ENCODE results near the gene CEL.
"Not testable (repeated sequence)": the region's sequence is repeated elsewhere in the genome, so short reads cannot be mapped to it uniquely, and the experiment has no call there.

The CEL gene

DNA sequence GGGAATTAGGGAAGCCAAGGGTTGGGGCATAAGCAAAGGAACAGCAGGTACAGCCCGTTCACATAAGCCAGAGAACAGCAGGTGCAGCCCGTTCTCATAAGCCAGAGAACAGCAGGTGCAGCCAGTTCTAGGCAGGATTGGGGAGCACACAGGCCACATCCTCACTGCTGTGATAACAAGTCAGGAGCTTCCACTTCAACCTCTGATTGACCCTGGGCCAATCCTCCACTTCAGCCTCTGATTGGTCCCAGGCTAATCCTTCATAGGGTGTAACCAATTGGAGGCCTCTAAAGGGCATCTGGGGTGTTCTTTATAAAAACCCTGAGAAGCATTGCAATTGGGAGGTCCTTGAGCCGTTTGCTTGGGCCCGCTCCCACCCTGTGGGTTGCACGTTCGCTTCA lies 27.5 kb downstream of the CEL start:
- Histone ChIP-seq H3K27me3 (ENCODE audit: control insufficient read depth, insufficient read depth, low read length) (no peaks in the 10 kb centered on the region), H3K9ac (ENCODE audit: low read length) (no peak overlapping the region), H3K9me3 (ENCODE audit: control insufficient read depth, low read depth, low read length) (no peaks in the 10 kb centered on the region), H3K36me3 (ENCODE audit: control insufficient read depth, low read depth, low read length) (no peaks in the 10 kb centered on the region), H3K27ac (ENCODE audit: low read length) (no peak overlapping the region), H3K4me3 (ENCODE audit: low read length) (no peak overlapping the region), H3K4me1 (ENCODE audit: control insufficient read depth, low read depth, low read length) (no peaks in the 10 kb centered on the region)

DNA sequence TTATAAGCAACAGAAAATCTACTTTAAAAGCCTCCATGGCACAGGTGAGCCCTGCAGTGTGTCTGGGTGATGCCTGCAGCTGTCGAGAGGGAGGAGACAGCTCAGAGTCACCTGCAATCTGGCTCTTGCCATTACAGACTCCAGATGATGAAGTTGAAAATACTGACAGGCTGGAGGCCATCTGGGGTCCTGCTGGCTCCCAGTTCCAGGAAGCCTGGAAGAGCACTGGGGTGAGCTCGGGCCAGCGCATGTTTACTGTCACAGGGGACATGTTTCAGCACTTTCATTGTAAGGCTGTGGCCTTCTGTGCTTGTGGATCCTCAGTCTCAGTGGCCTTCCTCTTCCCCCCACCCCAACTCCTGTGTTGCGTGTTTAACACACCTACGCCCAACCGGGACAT lies 28.4 kb downstream of the CEL start:
- H3K9me3 ChIP-seq (ENCODE audit: control insufficient read depth, low read depth, low read length): peaks cover 3% of the 10 kb centered on the region
- H3K27me3 ChIP-seq (ENCODE audit: control insufficient read depth, insufficient read depth, low read length): no peaks in the 10 kb centered on the region
- H3K27ac ChIP-seq (ENCODE audit: low read length): no peak overlapping the region
- H3K9ac ChIP-seq (ENCODE audit: low read length): no peak overlapping the region
- H3K4me1 ChIP-seq (ENCODE audit: control insufficient read depth, low read depth, low read length): no peaks in the 10 kb centered on the region
- no peaks in the 10 kb centered on the region for H3K36me3 ChIP-seq (ENCODE audit: control insufficient read depth, low read depth, low read length)
- H3K4me3 ChIP-seq (ENCODE audit: low read length): no peak overlapping the region

DNA sequence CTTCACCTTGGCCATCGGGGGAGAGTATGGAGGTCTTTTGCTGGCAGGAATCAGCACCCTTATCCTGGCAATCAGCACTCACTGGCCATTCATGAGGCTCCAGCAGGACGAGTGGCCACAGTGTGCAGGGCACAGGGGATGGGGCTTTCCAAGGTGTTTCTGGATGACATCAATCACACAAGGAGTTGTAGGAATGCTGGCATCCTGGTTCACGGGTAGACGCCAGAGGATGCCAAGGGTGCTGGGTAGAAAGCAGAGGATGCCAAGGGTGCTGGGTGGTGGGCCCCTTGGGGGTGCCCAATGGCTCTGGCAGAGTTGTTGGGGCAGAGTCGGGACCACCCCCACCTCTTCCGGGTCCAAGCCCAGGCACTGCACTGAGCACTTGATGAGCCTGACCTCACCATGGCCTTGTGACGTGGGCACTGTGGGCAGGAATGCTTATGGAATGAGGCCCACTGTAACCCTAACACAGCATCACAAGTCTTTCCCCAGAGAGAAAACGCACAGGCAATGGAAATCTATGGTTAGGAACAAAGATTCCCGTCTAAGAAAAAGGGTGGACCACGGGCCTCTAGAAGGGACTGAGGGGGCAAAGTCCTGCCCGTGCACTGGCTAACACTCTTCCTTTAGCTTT lies 29.1 kb downstream of the CEL start:
- no peaks in the 10 kb centered on the region for H3K36me3 ChIP-seq (ENCODE audit: control insufficient read depth, low read depth, low read length)

DNA sequence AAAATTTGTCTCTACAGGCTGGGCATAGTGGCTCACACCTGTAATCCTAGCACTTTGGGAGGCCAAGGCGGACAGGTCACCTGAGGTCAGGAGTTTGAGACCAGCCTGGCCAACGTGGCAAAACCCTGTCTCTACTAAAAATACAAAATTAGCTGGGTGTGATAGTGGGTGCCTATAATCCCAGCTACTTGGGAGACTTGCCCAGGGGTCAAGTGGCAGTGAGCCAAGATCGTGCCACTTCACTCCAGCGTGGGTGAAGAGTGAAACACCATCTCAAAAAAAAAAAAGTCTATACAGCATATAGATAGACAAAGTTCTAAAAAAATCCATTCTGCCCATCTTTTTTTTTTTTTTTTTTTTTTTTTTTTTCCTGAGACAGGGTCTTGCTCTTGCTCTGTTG lies 32.6 kb downstream of the CEL start:
- H3K36me3 ChIP-seq (ENCODE audit: control insufficient read depth, low read depth, low read length); H3K27ac ChIP-seq (ENCODE audit: low read length); H3K4me1 ChIP-seq (ENCODE audit: control insufficient read depth, low read depth, low read length); H3K9ac ChIP-seq (ENCODE audit: low read length); H3K4me3 ChIP-seq (ENCODE audit: low read length); H3K27me3 ChIP-seq (ENCODE audit: control insufficient read depth, insufficient read depth, low read length); H3K9me3 ChIP-seq (ENCODE audit: control insufficient read depth, low read depth, low read length): not testable (repeated sequence)

More for the DNA sequence above, 29.1 kb downstream of the CEL start:
- Histone ChIP-seq H3K9ac (ENCODE audit: low read length) (no peak overlapping the region), H3K27me3 (ENCODE audit: control insufficient read depth, insufficient read depth, low read length) (no peaks in the 10 kb centered on the region), H3K9me3 (ENCODE audit: control insufficient read depth, low read depth, low read length) (peaks cover 6% of the 10 kb centered on the region), H3K4me3 (ENCODE audit: low read length) (no peak overlapping the region), H3K27ac (ENCODE audit: low read length) (no peak overlapping the region), H3K4me1 (ENCODE audit: control insufficient read depth, low read depth, low read length) (no peaks in the 10 kb centered on the region)

DNA sequence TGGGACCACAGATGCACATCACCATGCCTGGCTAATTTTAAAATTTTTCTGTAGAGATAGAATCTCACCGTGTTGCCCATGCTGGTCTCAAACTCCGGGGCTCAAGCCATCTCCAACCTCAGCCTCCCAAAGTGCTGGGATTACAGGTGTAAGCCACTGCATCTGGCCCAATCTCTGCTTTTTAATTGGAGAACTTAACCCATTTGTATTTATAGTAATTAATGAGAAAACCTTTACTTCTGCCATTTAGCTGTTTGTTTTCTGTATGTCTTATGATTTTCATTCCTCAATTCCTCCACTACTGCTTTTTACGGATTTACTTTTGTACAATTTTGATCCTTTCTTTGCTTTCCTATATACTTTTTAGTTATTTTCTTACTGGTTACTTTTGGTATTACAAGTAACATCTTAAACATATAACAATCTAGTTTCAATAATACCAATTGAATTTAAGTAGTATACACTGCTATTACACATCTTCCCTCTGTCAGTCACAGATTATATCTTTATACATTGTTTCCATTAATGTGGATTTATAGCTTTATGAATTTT lies 33.1 kb downstream of the CEL start:
- Histone ChIP-seq H3K4me1 (ENCODE audit: control insufficient read depth, low read depth, low read length) (no peaks in the 10 kb centered on the region), H3K27me3 (ENCODE audit: control insufficient read depth, insufficient read depth, low read length) (no peaks in the 10 kb centered on the region), H3K36me3 (ENCODE audit: control insufficient read depth, low read depth, low read length) (peaks cover 9% of the 10 kb centered on the region), H3K27ac (ENCODE audit: low read length) (no peak overlapping the region), H3K9me3 (ENCODE audit: control insufficient read depth, low read depth, low read length) (peaks cover 6% of the 10 kb centered on the region), H3K9ac (ENCODE audit: low read length) (no peak overlapping the region), H3K4me3 (ENCODE audit: low read length) (no peak overlapping the region)

DNA sequence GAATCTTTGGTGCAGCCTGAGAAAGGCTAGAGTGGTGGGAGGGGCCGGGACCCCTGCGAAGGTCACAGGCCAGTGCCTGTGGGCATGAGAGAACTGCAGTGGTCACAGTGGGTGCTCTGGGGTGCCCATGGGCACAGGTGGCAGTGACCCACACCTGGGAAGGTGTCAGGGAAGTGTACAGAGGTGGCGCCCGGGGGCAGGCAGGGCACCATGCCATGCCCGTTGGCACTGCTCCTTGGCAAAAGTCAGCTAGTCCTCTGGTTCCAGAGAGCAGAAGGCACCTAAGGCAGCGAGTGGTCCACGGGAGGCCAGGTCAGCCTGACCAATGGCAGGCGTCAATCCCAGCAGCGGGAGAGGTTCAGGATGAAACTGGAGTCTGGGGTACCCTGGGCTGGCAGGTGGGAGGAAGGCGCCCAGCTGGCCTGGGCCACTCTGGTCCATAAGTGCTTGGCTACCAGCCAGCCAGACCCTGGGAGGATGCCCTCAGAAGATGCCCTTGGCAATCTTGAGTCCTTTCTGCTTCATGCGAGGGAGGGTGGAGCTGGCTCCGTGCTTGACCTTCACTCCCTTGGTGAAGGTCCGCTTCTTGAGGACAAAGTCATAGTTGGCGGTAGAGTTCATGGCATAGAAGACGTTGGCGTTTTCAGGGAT lies 36.4 kb downstream of the CEL start:
- Histone ChIP-seq H3K36me3 (ENCODE audit: control insufficient read depth, low read depth, low read length) (peaks cover 24% of the 10 kb centered on the region), H3K9ac (ENCODE audit: low read length) (no peak overlapping the region), H3K9me3 (ENCODE audit: control insufficient read depth, low read depth, low read length) (peaks cover 6% of the 10 kb centered on the region), H3K4me1 (ENCODE audit: control insufficient read depth, low read depth, low read length) (no peaks in the 10 kb centered on the region), H3K4me3 (ENCODE audit: low read length) (no peak overlapping the region), H3K27ac (ENCODE audit: low read length) (no peak overlapping the region), H3K27me3 (ENCODE audit: control insufficient read depth, insufficient read depth, low read length) (no peaks in the 10 kb centered on the region)

DNA sequence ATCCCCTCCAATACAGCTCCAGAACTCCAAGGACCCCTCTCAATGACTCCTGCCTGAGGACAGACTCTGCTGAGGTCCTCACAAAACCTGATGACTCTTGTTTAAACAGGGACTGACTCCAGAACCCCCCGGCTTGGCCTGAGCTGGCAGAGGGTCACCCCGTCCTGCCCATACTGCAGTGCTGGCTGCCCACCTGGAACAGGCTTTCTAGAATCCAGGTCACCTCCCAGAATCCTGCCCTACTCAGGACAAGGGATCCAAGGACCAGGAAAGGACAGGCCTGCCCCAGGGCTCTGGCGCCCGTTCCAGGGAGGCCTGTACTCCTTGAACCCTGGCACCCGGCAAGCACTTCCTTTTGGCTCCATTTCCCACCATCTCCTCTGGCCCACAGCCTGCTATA lies 37.1 kb downstream of the CEL start:
- Histone ChIP-seq H3K36me3 (ENCODE audit: control insufficient read depth, low read depth, low read length) (peaks cover 24% of the 10 kb centered on the region), H3K4me1 (ENCODE audit: control insufficient read depth, low read depth, low read length) (no peaks in the 10 kb centered on the region)

DNA sequence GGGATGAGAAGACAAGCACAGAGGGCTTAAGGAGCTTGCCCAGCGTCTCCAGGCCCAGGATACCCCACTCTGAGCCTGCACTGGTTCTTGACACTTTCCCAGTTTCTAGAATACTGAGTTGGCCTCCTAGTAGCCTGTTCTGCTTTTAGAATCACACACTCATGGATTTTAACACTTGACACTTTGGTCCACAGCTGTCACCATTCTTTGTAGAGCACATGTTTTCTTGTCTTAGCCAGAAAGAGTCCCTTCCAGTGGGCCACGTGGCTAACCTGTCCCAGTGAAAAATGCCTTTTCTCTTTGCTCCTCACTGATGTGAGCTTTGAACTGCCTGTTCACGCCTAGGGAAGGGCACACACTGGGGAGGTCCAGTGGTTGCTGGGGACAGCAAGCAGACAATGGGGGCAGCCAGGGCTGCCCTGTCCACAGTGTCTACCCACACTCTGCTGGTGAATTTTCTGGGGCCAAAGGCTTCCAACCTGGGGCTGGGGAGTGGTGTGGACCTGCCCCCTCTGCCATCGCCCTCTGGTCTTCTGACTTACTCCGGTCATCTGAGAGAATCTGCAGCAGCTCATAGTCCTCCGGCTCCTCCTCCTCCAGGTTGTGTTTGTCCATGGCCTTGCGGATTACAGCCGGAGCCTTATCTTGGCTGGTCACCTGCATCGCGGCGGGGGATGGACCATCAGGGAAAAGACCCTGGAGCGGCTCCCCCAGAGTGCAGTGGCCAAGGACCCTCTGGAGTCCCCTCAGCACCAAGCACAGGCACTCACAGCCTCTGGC lies 38.1 kb downstream of the CEL start:
- Histone ChIP-seq H3K36me3 (ENCODE audit: control insufficient read depth, low read depth, low read length) (peaks cover 24% of the 10 kb centered on the region), H3K27me3 (ENCODE audit: control insufficient read depth, insufficient read depth, low read length) (no peaks in the 10 kb centered on the region), H3K9ac (ENCODE audit: low read length) (no peak overlapping the region), H3K9me3 (ENCODE audit: control insufficient read depth, low read depth, low read length) (peaks cover 5% of the 10 kb centered on the region), H3K4me3 (ENCODE audit: low read length) (no peak overlapping the region), H3K27ac (ENCODE audit: low read length) (no peak overlapping the region), H3K4me1 (ENCODE audit: control insufficient read depth, low read depth, low read length) (no peaks in the 10 kb centered on the region)

More for the DNA sequence above, 37.1 kb downstream of the CEL start:
- Histone ChIP-seq H3K27ac (ENCODE audit: low read length) (no peak overlapping the region), H3K9me3 (ENCODE audit: control insufficient read depth, low read depth, low read length) (peaks cover 6% of the 10 kb centered on the region), H3K4me3 (ENCODE audit: low read length) (no peak overlapping the region), H3K27me3 (ENCODE audit: control insufficient read depth, insufficient read depth, low read length) (no peaks in the 10 kb centered on the region), H3K9ac (ENCODE audit: low read length) (no peak overlapping the region)

DNA sequence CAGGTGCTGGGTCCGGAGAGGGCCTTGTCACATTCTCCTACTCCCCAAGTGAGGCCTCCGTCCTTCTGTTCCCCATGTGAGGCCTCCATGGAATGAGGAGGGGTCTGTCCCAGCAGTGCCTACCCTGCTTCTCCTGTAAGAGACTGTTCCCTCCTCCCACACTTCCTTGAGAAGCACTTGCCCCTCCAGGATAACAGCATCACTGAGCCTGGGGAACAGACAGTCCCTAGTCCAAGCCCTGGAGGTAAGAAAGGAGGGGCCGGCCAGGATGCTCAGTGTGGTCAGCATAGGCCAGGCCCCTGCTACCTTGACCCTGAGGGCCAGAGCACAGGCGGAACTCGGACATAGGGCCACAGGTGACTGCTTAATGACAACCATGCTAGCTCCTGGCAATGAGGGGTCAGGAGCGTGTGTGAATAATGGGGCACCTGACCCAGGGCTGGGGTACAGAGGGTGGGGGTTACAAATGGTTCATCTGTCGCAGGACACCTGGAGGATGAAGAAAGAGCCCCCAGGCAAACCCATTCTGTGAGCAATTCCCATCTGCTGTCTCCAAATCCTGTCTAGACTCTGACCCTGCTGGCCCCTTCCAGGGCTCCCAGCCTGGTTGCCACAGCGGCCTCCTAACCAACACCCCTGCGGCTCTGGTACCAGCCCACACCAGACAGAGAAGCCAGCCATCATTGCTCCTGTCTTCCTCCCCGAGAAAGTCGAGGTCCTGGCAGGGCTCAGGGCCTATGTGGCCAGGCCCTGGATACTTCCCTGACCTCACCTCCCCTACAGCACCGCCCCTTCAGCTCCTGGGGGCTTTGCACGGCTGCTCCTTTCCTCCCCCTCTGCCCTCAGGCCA lies 39.0 kb downstream of the CEL start:
- Histone ChIP-seq H3K4me3 (ENCODE audit: low read length) (no peak overlapping the region), H3K36me3 (ENCODE audit: control insufficient read depth, low read depth, low read length) (peaks cover 24% of the 10 kb centered on the region), H3K4me1 (ENCODE audit: control insufficient read depth, low read depth, low read length) (no peaks in the 10 kb centered on the region), H3K9ac (ENCODE audit: low read length) (no peak overlapping the region), H3K27ac (ENCODE audit: low read length) (no peak overlapping the region), H3K27me3 (ENCODE audit: control insufficient read depth, insufficient read depth, low read length) (no peaks in the 10 kb centered on the region), H3K9me3 (ENCODE audit: control insufficient read depth, low read depth, low read length) (no peaks in the 10 kb centered on the region)

DNA sequence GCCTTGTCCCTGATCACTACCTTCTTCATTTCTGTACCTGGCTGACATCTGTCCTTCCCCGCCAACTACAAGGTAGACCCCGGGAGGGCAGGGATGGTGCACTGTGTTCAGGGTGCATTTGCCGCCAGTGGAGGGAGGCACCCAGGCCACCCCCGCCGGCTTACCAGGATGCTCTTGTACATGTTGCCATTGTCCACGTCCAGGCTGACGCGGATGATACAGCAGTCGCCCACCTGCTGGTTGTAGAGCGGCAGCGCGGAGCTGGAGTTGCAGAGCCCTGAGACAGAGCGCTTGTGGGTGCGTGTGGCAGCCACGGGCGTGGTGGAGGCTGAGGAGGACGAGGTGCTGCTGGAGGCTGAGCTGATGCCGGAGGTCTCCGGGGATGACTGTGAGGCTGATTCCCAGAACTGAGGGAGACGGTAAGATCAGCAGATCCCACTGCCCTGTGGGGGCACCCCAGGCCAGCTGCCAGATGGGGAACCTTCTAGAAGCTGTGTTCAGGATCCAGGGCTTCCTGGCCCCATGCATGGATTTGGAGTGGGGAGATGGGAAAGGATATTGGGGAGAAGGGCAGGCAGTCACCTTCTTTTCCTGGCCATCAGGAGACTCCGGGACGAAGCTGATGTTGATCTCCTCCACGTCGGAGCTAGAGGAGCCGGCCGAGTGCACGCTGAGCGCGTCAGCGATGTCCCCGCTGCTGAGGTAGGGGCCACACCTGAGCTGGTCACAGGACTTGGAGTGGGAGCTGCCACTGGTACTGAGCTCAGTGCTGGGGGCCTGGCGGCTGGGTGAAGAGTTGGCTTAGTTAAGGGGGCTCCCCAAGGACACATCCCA lies 39.8 kb downstream of the CEL start:
- Histone ChIP-seq H3K27ac (ENCODE audit: low read length) (no peak overlapping the region), H3K36me3 (ENCODE audit: control insufficient read depth, low read depth, low read length) (peaks cover 27% of the 10 kb centered on the region), H3K4me3 (ENCODE audit: low read length) (no peak overlapping the region), H3K4me1 (ENCODE audit: control insufficient read depth, low read depth, low read length) (no peaks in the 10 kb centered on the region), H3K27me3 (ENCODE audit: control insufficient read depth, insufficient read depth, low read length) (no peaks in the 10 kb centered on the region), H3K9me3 (ENCODE audit: control insufficient read depth, low read depth, low read length) (no peaks in the 10 kb centered on the region), H3K9ac (ENCODE audit: low read length) (no peak overlapping the region)

All from iPS-18a (cell line).